COLO668 (cell line): ENCODE data around the gene CACNA1G.

ENCODE experiments used
- DNase-seq: peaks from one replicate; lab custom pipeline; 2025; ENCODE audit not compliant: unreplicated experiment; lab: John Stamatoyannopoulos, UW

CACNA1G gene

DNA sequence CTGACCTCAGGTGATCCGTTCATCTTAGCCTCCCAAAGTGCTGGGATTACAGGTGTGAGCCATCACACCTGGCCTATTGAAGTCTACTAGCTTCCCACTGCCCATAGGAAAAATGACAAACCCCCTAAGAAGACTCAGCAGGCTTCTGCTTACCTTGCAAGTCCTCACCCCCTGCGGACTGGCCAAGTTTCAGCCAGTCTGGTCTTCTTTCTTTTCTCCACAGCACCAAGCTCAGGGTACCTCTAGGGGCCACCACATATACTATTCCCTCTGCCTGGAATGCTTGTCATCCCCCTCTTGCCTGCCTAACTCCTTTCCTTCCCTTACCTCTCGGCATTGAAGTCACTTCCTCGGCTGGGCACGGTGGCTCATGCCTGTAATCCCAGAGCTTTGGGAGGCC is 105.3 kb downstream of the CACNA1G start:
- DNase-seq = no peak

DNA sequence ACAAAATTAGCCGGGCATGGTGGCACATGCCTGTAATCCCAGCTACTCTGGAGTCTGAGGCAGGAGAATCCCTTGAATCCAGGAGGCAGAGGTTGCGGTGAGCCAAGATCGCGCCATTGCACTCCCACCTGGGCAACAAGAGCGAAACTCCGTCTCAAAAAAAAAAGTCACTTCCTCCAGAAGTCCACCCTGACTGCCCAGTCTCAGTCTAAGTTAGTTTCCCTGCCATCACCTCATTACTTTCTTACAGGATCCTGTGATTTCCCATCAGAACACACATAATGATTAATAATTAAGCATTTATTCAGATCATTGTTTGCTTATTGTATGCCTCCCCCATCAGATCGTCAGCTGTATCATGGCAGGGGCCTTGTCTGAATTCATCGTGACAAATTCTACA is 105.8 kb downstream of the CACNA1G start:
- DNase-seq = no peak

DNA sequence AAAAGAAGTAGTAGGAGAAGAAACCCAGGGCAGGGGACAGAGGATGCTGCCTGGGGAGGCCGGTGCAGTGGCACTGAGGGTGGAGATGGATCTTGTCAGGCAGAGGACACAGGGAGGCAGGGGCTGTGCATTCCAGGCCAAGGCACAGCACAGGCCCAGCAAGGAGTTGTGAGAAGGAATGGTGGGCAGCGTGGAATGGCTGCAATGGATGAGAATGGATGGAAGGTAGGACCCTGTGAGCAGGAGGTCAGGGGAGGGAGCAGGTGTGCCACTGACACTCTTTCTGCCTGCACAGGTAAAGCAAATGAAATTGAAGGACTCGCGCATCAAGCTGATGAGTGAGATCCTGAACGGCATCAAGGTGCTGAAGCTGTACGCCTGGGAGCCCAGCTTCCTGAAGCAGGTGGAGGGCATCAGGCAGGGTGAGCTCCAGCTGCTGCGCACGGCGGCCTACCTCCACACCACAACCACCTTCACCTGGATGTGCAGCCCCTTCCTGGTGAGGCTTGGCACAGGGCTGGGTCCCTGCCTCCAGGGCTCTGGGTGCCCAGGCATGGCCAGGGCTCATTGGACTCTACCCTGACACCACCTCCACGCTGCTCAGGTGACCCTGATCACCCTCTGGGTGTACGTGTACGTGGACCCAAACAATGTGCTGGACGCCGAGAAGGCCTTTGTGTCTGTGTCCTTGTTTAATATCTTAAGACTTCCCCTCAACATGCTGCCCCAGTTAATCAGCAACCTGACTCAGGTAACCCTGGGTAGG is 106.9 kb downstream of the CACNA1G start:
- no peak for DNase-seq

DNA sequence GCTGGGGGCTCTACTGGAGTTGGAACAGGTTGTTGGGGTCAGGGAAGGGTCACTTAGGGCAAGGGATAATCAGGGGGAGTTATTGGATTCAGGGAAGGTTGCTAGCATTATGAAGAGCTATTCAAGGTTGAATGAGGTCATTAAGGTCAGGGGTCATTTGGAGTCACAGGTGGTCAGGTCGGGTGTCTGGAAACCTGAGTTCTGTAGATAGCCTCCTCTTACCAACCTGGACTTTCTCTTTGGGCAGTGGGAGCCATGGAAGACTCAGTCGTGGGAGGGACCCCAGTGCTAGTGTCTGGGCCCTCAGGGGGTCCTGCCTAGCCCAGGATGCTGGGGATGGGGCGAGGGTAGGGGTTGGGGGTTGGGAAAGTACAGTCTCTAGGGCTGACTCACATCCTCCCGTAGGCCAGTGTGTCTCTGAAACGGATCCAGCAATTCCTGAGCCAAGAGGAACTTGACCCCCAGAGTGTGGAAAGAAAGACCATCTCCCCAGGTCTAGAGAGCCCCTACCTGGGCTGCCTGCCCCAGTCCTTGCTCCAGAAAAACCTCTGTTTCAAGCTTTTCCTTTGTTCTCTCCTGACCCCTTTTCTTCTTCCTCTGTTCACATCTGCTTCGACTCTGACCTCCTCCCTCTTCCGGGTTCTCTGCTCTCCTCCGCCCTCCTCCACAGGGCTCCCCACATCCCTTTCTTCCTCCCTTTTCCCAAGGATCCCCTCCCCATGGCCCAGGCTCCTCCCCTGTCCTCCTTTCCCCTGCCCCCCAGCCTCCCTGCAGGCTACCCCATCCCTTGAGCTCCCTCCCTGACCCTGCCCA is 107.7 kb downstream of the CACNA1G start:
- DNase-seq = no peak

DNA sequence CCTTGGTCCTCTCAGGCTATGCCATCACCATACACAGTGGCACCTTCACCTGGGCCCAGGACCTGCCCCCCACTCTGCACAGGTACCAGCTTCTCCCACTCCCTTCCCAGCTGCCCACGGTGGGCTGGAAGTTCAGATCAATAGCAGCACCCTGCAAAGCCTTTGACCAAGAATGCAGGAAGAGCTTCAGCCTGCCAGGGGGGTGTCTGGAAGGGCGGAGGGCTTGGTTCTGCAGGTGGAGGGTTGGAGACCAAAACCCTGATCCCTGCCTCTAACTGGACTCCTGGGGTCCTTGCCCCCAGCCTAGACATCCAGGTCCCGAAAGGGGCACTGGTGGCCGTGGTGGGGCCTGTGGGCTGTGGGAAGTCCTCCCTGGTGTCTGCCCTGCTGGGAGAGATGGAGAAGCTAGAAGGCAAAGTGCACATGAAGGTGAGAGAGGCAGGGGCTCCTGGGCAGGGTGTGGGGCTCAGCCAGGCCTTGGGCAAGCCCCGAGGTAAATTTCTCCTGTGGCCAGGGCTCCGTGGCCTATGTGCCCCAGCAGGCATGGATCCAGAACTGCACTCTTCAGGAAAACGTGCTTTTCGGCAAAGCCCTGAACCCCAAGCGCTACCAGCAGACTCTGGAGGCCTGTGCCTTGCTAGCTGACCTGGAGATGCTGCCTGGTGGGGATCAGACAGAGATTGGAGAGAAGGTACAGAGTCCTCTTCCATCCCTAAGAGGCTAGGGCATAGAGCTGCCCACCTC is 108.5 kb downstream of the CACNA1G start:
- no peak for DNase-seq

DNA sequence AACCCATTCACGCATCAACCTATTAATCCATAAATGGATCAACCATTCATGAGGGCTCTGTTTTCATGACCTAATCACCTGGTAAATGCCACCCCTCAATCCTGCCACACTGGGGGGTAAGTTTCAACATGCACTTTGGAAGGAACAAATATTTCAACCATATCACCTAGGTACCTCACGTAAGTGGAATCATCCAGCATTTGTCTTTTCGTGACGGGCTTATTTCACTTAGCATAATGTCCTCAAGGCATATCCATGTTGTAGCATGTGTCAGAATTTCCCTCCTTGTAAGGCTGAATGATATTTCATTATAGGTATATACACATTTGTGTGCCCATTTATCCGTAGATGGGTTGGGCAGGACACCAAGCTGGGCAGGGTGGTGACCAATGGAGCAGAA is 111.6 kb downstream of the CACNA1G start:
- DNase-seq = no peak

DNA sequence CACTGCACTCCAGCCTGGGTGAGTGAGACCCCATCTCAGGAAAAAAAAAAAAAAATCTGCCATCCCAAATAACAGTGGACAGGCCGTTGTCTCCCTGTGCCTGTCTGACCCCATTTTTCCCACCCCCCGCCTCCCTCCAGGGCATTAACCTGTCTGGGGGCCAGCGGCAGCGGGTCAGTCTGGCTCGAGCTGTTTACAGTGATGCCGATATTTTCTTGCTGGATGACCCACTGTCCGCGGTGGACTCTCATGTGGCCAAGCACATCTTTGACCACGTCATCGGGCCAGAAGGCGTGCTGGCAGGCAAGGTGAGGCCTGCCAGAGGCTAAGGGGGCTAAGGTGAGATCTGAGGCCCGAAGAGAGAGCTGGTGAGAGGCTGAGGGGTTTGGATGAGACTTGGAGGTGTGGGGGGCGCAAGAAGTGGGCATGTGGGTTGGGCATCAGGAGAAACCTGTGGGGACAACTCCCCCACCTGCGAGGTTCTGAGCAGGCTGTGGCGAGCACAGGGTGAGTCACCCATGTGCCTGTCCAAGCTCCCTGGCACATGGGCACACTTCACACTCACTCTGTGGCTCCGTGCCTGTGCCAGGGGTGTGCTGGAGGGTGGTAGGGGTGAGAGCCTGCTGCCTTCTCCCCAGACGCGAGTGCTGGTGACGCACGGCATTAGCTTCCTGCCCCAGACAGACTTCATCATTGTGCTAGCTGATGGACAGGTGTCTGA is 112.5 kb downstream of the CACNA1G start:
- DNase-seq = no peak

DNA sequence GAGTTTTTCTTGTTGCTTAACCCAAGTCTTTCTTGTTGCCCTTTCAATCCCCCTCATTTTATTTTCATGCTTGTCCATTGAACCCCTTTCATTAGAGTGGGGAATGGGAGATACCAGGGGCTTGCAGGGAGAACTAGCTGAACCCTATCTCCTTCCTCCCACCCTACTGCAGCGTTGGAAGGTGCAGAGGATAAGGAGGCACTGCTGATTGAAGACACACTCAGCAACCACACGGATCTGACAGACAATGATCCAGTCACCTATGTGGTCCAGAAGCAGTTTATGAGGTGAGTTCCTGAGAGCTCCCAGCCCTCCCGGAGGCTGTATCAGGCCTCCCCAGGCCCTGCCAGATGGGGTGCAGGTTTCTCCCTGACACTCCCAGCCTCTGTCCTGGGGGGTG is 114.7 kb downstream of the CACNA1G start:
- no peak for DNase-seq

DNA sequence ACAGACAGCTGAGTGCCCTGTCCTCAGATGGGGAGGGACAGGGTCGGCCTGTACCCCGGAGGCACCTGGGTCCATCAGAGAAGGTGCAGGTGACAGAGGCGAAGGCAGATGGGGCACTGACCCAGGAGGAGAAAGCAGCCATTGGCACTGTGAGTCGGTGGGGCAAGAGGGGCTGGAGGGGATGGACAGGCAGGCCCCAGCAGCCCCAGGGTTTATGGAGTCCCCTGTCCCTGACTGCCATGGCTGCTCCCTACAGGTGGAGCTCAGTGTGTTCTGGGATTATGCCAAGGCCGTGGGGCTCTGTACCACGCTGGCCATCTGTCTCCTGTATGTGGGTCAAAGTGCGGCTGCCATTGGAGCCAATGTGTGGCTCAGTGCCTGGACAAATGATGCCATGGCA is 115.1 kb downstream of the CACNA1G start:
- DNase-seq = no peak

DNA sequence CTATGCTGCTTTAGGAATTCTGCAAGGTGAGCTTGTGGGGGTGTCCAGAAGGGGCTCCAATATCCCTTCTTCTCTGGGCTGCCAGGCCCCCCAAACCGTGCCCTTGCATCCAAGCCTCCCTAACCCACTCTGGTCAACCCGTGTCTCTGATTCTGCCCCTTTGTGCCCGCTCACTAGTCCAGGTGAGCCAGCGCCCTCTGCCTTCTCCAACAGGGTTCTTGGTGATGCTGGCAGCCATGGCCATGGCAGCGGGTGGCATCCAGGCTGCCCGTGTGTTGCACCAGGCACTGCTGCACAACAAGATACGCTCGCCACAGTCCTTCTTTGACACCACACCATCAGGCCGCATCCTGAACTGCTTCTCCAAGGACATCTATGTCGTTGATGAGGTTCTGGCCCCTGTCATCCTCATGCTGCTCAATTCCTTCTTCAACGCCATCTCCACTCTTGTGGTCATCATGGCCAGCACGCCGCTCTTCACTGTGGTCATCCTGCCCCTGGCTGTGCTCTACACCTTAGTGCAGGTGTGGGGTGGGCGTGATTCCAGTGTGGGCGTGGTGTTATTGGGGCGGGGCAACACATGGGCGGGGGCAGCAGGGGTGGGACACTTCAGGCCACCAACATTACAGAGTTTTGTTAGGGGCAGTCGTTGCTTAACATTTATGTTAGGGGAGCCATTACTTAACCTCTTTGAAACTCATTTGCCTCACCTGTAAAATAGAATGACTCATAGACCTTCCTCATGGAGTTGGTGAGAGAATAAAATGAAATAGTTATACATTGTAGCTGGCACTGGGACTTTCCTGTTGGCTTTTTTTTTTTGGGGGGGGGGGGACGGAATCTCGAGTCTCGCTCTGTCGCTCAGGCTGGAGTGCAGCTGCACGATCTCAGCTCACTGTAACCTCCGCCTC is 115.8 kb downstream of the CACNA1G start:
- no peak for DNase-seq
